ENCODE data around the gene CD209.

DNA sequence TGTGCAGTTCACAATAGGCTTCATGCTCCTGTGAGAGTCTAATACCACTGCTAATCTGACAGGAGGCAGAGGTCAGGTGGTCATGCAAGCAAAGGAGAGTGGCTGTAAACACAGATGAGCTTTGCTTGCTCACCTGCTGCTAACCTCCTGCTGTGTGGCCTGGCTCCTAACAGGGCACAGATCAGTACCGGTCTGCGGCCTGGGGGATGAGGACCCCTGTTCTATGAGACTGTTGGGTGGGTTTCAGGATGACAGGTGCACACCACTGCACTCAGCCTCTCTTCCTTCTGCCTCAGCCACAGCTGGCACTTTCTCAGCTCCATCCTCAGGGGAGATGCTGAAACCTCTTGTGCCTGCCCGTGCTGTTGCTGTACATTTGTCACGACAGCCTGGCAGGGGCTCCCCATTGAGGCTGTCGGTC, 25.1 kb downstream of the CD209 start:
- TF ChIP-seq CTCF (conservative IDR thresholded peaks at IDR 0.05 in 1 of 2, IDR thresholded peaks at IDR 0.05 in 1 of 2; ENCODE audit: low read depth in 1 of 2, low read length in 2 of 2) (no peak), EZH2 (IDR thresholded peaks at IDR 0.05; ENCODE audit: low read length, missing control alignments) (no peak)

Data from fibroblast of lung (primary cell).